Transverse colon (tissue), 4 donors: ENCODE results near the gene AOAH. TPM values are rescaled to one million over a fixed set of nuclear protein-coding genes. Genes with fewer than 3 reads are reported as not detected.

Experiments
- DNase-seq: peaks from one replicate; pipeline ENCODE4 v3.0.0-alpha.2; 2019
- H3K27ac ChIP-seq, 4 donors: fragments of 200-600 bp; sonication (generic); 2 replicates each; pipeline ENCODE4 v1.5.1; 2016 to 2018; ENCODE audit warnings: inconsistent platforms in 4 of 4
- H3K27me3 ChIP-seq: fragments of 200-600 bp; sonication (generic); 2 replicates; pipeline ENCODE4 v1.5.1; 2017; ENCODE audit warnings: inconsistent platforms
- H3K36me3 ChIP-seq, 4 donors: fragments of 200-600 bp; sonication (generic); 2 replicates each; pipeline ENCODE4 v1.5.1; 2017 to 2019; ENCODE audit warnings: inconsistent platforms in 4 of 4
- H3K4me1 ChIP-seq, 4 donors: fragments of 200-600 bp; sonication (generic); 2 replicates each; pipeline ENCODE4 v1.5.1; 2017 to 2020; ENCODE audit warnings: inconsistent platforms in 4 of 4
- H3K4me3 ChIP-seq, 4 donors: fragments of 200-600 bp; sonication (generic); 1 replicate in 1 of 4; 2 replicates in 3 of 4; pipeline versions ENCODE4 v1.5.1 to v1.6.1; 2017 to 2019; ENCODE audit warnings: inconsistent platforms in 4 of 4
- H3K9me3 ChIP-seq, 2 donors: fragments of 200-600 bp; sonication (generic); 2 replicates each; pipeline ENCODE4 v1.5.1; 2017 to 2019; ENCODE audit warnings: inconsistent platforms in 2 of 2
- CTCF ChIP-seq, 5 experiments: fragments of 200-600 bp in 3 of 5; fragments of 450-650 bp in 2 of 5; sonication (generic) in 3 of 5; IDR thresholded peaks; 1 replicate in 2 of 5; 2 replicates in 3 of 5; pipeline ENCODE4 v1.5.1; 2016 to 2017; ENCODE audit warnings: antibody characterized with exemption in 5 of 5, inconsistent platforms in 3 of 5, mild to moderate bottlenecking in 2 of 5, moderate library complexity in 1 of 5
- EP300 ChIP-seq: sonication (generic); formaldehyde crosslinking; IDR thresholded peaks from one replicate; pipeline ENCODE4 v1.6.1; 2017; ENCODE audit warnings: antibody characterized with exemption, low read depth
- POLR2A ChIP-seq: fragments of 450-650 bp; IDR thresholded peaks from one replicate; pipeline ENCODE4 v1.6.1; 2016; ENCODE audit warnings: antibody characterized with exemption, mild to moderate bottlenecking, moderate library complexity
- POLR2AphosphoS5 ChIP-seq, 3 donors: sonication (generic); formaldehyde crosslinking; IDR thresholded peaks; one replicate each; pipeline ENCODE4 v1.6.1; 2016; ENCODE audit warnings: antibody characterized with exemption in 3 of 3
- WGBS, 2 donors: methylation state at CpG; one replicate each; pipeline ENCODE4 v1.1.5; 2018; ENCODE audit warnings: low coverage in 1 of 2; 5-methylcytosine and 5-hydroxymethylcytosine counted together
- in situ Hi-C, 4 donors: fragments of 200-750 bp; cut with MboI; loops; one replicate each; pipeline versions ENCODE4 v1.15.0 to v1.15.1; 2017; ENCODE audit warnings: low sequenced_read_pairs in 3 of 4, low pct_ligation_motif_present in 1 of 4, low pct_unique_long_range_greater_than_20kb in 1 of 4
- intact Hi-C: fragments of 100-400 bp; cut with DNase I; formaldehyde crosslinking; loops from one replicate; pipeline ENCODE4 v1.15.1; 2023; ENCODE audit warnings: low total_unique reads
- total RNA-seq, 4 donors: library from RNA; depleted of rRNA; stranded (reverse); fragments of >200 nt; gene quantifications; one replicate each; pipeline ENCODE4 v1.1.0, GENCODE V29; 2016

AOAH gene
- total RNA-seq, 4 donors from 2014 or later: 82.8 to 139 (median 102) TPM

GRCh38 chr7:36613031-36613614 lies 111.2 kb downstream of the AOAH start:
- no peaks in the 10 kb centered on the region for H3K9me3 ChIP-seq
- DNase-seq: no peak
- peaks cover 0 to 7% (median 0%) of the 10 kb centered on the region in 4 donors for H3K36me3 ChIP-seq
- no peak overlapping the region for H3K4me3 ChIP-seq
- H3K4me1 ChIP-seq: no peaks in the 10 kb centered on the region
- no peak overlapping the region for H3K27ac ChIP-seq
- 44 to 72% methylated on average over 4 of the region's 4 CpGs for WGBS, 2 donors
- TF ChIP-seq CTCF (IDR thresholded peaks at IDR 0.05) (no peak), POLR2A (no peak), POLR2AphosphoS5 (IDR thresholded peaks at IDR 0.05) (no peak), EP300 (no peak)
- in situ Hi-C loops: no loop called here
- no peaks in the 10 kb centered on the region for H3K27me3 ChIP-seq
- intact Hi-C loops: no loop called here

GRCh38 chr7:36611703-36612102 lies 112.6 kb downstream of the AOAH start:
- TF ChIP-seq POLR2AphosphoS5 (IDR thresholded peaks at IDR 0.05) (no peak), POLR2A (no peak), EP300 (no peak), CTCF (IDR thresholded peaks at IDR 0.05) (no peak)
- H3K4me1 ChIP-seq: no peaks in the 10 kb centered on the region
- H3K27me3 ChIP-seq: no peaks in the 10 kb centered on the region
- WGBS, 2 donors: 87% methylated on average over 6 of the region's 6 CpGs; no CpG with 5 or more reads in 1 of the 2 donors
- in situ Hi-C loops: no loop called here
- intact Hi-C loops: no loop called here
- H3K4me3 ChIP-seq: no peak overlapping the region
- no peaks in the 10 kb centered on the region for H3K9me3 ChIP-seq
- DNase-seq: no peak
- peaks cover 0 to 7% (median 0%) of the 10 kb centered on the region in 4 donors for H3K36me3 ChIP-seq
- H3K27ac ChIP-seq: no peak overlapping the region

GRCh38 chr7:36607721-36608095 lies 116.6 kb downstream of the AOAH start:
- in situ Hi-C loops: no loop called here
- H3K9me3 ChIP-seq: no peaks in the 10 kb centered on the region
- no peak overlapping the region for H3K27ac ChIP-seq
- WGBS, 2 donors: 51 to 86% methylated on average over 1 to 3 of the region's 3 CpGs
- no peak for DNase-seq
- intact Hi-C loops: no loop called here
- no peaks in the 10 kb centered on the region for H3K36me3 ChIP-seq
- TF ChIP-seq EP300: no peak
- TF ChIP-seq POLR2A: no peak
- TF ChIP-seq POLR2AphosphoS5 (IDR thresholded peaks at IDR 0.05): no peak
- TF ChIP-seq CTCF (IDR thresholded peaks at IDR 0.05): no peak
- no peaks in the 10 kb centered on the region for H3K4me1 ChIP-seq
- H3K4me3 ChIP-seq: no peak overlapping the region
- H3K27me3 ChIP-seq: no peaks in the 10 kb centered on the region

- in situ Hi-C loops: no loop called here
- Histone ChIP-seq H3K27me3 (no peaks in the 10 kb centered on the region), H3K36me3 (no peaks in the 10 kb centered on the region), H3K27ac (no peak overlapping the region), H3K4me1 (no peaks in the 10 kb centered on the region), H3K9me3 (no peaks in the 10 kb centered on the region), H3K4me3 (no peak overlapping the region)
- TF ChIP-seq CTCF (IDR thresholded peaks at IDR 0.05) (no peak), POLR2A (no peak)
- DNase-seq: no peak
- WGBS, 2 donors: 76% methylated on average over 6 of the region's 6 CpGs; no CpG with 5 or more reads in 1 of the 2 donors
- intact Hi-C loops: no loop called here
Observed at GRCh38 chr7:36606976-36607720, 117.1 kb downstream of the AOAH start.
